WTC11 (cell line): ENCODE results near the gene CISD2. TPM values are rescaled to one million over a fixed set of nuclear protein-coding genes. Genes with fewer than 3 reads are reported as not detected.
"Not testable (repeated sequence)": the region's sequence is repeated elsewhere in the genome, so short reads cannot be mapped to it uniquely, and the experiment has no call there.

ENCODE experiments used
- ATAC-seq: fragments of 200-7000 bp; cut with Tn5 transposase; 2 replicates; pipeline ENCODE4 v1.10.0; 2021; ENCODE audit warnings: mild to moderate bottlenecking, moderate library complexity
- CTCF ChIA-PET: fragments of 300-600 bp; sonication (Branson Sonifier 250); formaldehyde crosslinking; loops from one replicate; lab custom pipeline; 2021; ENCODE audit warnings: antibody characterized with exemption; lab: Charles Lee
- POLR2A ChIA-PET: fragments of 350-600 bp; sonication (Branson Sonifier 250); formaldehyde crosslinking; loops from one replicate; lab custom pipeline; 2021; ENCODE audit warnings: antibody characterized with exemption; lab: Charles Lee
- DNase-seq: peaks from one replicate; pipeline ENCODE4 v3.0.0; 2021; ENCODE audit warnings: low spot score
- H3K27ac Mint-ChIP-seq: 2 replicates; pipeline ENCODE4 v1.8.0; 2021; ENCODE audit warnings: mixed read lengths
- H3K27me3 Mint-ChIP-seq: 2 replicates; pipeline ENCODE4 v1.8.0; 2021; ENCODE audit warnings: low read depth, mild to moderate bottlenecking, moderate library complexity, mixed read lengths
- H3K36me3 Mint-ChIP-seq: 2 replicates; pipeline ENCODE4 v1.8.0; 2021; ENCODE audit warnings: mixed read lengths
- H3K4me1 Mint-ChIP-seq: 2 replicates; pipeline ENCODE4 v1.8.0; 2022; ENCODE audit warnings: mixed read lengths
- H3K4me3 Mint-ChIP-seq: 2 replicates; pipeline ENCODE4 v1.8.0; 2021; ENCODE audit warnings: mild to moderate bottlenecking, moderate library complexity, mixed read lengths
- H3K9me3 Mint-ChIP-seq: 2 replicates; pipeline ENCODE4 v1.8.0; 2021; ENCODE audit warnings: mixed read lengths
- ERG ChIP-seq: fragments of 250-450 bp; sonication (Bioruptor Pico); IDR thresholded peaks from 2 replicates; pipeline ENCODE4 v1.8.0; 2021; ENCODE audit warnings: mild to moderate bottlenecking
- GABPB1 ChIP-seq: sonication (generic); formaldehyde crosslinking; IDR thresholded peaks from 2 replicates; pipeline ENCODE4 v1.8.1; 2023; ENCODE audit warnings: mild to moderate bottlenecking, missing genetic modification reagents
- GRHL2 ChIP-seq: fragments of 250-450 bp; sonication (Bioruptor Pico); IDR thresholded peaks from 2 replicates; pipeline ENCODE4 v1.8.0; 2022; ENCODE audit warnings: mild to moderate bottlenecking, moderate library complexity; ENCODE audit not compliant: insufficient replicate concordance, severe bottlenecking
- IRF1 ChIP-seq: sonication (generic); formaldehyde crosslinking; IDR thresholded peaks from 2 replicates; pipeline ENCODE4 v1.8.0; 2023; ENCODE audit warnings: missing genetic modification reagents
- KAT7 ChIP-seq: sonication (generic); formaldehyde crosslinking; IDR thresholded peaks from 2 replicates; pipeline ENCODE4 v1.8.1; 2023; ENCODE audit warnings: missing genetic modification reagents, mild to moderate bottlenecking, borderline replicate concordance
- MYBL2 ChIP-seq: sonication (generic); formaldehyde crosslinking; IDR thresholded peaks from 2 replicates; pipeline ENCODE4 v1.8.1; 2023; ENCODE audit warnings: mild to moderate bottlenecking, moderate library complexity, missing genetic modification reagents
- NFE2L1 ChIP-seq: sonication (generic); formaldehyde crosslinking; IDR thresholded peaks from 2 replicates; pipeline ENCODE4 v1.8.1; 2023; ENCODE audit warnings: missing genetic modification reagents
- NR2C2 ChIP-seq: sonication (generic); formaldehyde crosslinking; IDR thresholded peaks from 2 replicates; pipeline ENCODE4 v1.8.0; 2022; ENCODE audit warnings: mild to moderate bottlenecking, missing genetic modification reagents
- TCF7 ChIP-seq: sonication (generic); formaldehyde crosslinking; IDR thresholded peaks from 2 replicates; pipeline ENCODE4 v1.8.0; 2022; ENCODE audit warnings: mild to moderate bottlenecking, low read depth, missing genetic modification reagents, moderate library complexity
- USF2 ChIP-seq: sonication (generic); formaldehyde crosslinking; IDR thresholded peaks from 2 replicates; pipeline ENCODE4 v1.8.1; 2023; ENCODE audit warnings: mild to moderate bottlenecking, missing genetic modification reagents, moderate library complexity
- ZBTB43 ChIP-seq: sonication (generic); formaldehyde crosslinking; IDR thresholded peaks from 2 replicates; pipeline ENCODE4 v1.8.1; 2023; ENCODE audit warnings: mild to moderate bottlenecking, missing genetic modification reagents
- ZMAT4 ChIP-seq: fragments of 250-450 bp; sonication (Bioruptor Pico); IDR thresholded peaks from 2 replicates; pipeline ENCODE4 v1.9.0; 2021; ENCODE audit warnings: mild to moderate bottlenecking
- ZNF232 ChIP-seq: sonication (generic); formaldehyde crosslinking; IDR thresholded peaks from 2 replicates; pipeline ENCODE4 v1.8.0; 2022; ENCODE audit warnings: mild to moderate bottlenecking, missing genetic modification reagents
- ZNF263 ChIP-seq: sonication (generic); formaldehyde crosslinking; IDR thresholded peaks from 2 replicates; pipeline ENCODE4 v1.8.1; 2022; ENCODE audit warnings: low read depth, mild to moderate bottlenecking, moderate library complexity, missing genetic modification reagents
- ZNF425 ChIP-seq: fragments of 250-450 bp; sonication (Bioruptor Pico); conservative IDR thresholded peaks from 2 replicates; pipeline ENCODE4 v1.9.0; 2021; ENCODE audit warnings: mild to moderate bottlenecking
- ZNF671 ChIP-seq: fragments of 250-450 bp; sonication (Bioruptor Pico); IDR thresholded peaks from 2 replicates; pipeline ENCODE4 v1.8.0; 2021; ENCODE audit warnings: mild to moderate bottlenecking
- total RNA-seq: library from RNA; stranded (reverse); gene quantifications from 3 replicates; pipeline ENCODE4 v1.2.3, GENCODE V29; 2021

CISD2 gene
- total RNA-seq, 1 experiment from 2014 or later: 30.0 TPM

GRCh38 chr4:102869569-102870197 is 891 bp downstream of the CISD2 start:
- no peak for TF ChIP-seq MYBL2 (CRISPR knock-in tag)
- no peak for TF ChIP-seq IRF1 (CRISPR knock-in tag)
- no peak for TF ChIP-seq ZNF232 (CRISPR knock-in tag)
- TF ChIP-seq TCF7 (CRISPR knock-in tag): no peak
- Mint-ChIP-seq H3K36me3 (peaks cover 25% of the 10 kb centered on the region), H3K27ac (peak overlapping the region; percentile 100), H3K4me1 (peaks cover 44% of the 10 kb centered on the region), H3K27me3 (no peaks in the 10 kb centered on the region), H3K4me3 (peak overlapping the region; percentile 81), H3K9me3 (peaks cover 1% of the 10 kb centered on the region; the same call in 1 of the 2 replicates)
- DNase-seq (no peak), ATAC-seq (no peak; the same call in 1 of the 2 replicates)
- POLR2A ChIA-PET: interaction anchor here (0.6 to 2.9 kb wide), 11 partner anchors 12 to 1069 kb away, joined by 3 to 113 read pairs (median 4); partner anchors contain the start of genes MANBA and UBE2D3
- CTCF ChIA-PET: interaction anchor here (1.0 to 1.2 kb wide), 3 partner anchors 41 to 230 kb away, joined by 3 to 7 read pairs (median 4); partner anchors contain the start of gene BDH2

GRCh38 chr4:102871772-102872171 is 3.0 kb downstream of the CISD2 start:
- H3K36me3 Mint-ChIP-seq: peaks cover 46% of the 10 kb centered on the region
- ATAC-seq (no peak), DNase-seq (no peak)
- peak overlapping the region; percentile 77 for H3K27ac Mint-ChIP-seq
- ChIA-PET CTCF (no interaction called here), POLR2A (no interaction called here)
- peaks cover 35% of the 10 kb centered on the region for H3K4me1 Mint-ChIP-seq
- TF ChIP-seq KAT7 (CRISPR knock-in tag) (no peak), ZMAT4 (CRISPR knock-in tag) (no peak)
- peaks cover 21% of the 10 kb centered on the region for H3K9me3 Mint-ChIP-seq
- no peaks in the 10 kb centered on the region for H3K27me3 Mint-ChIP-seq
- no peak overlapping the region for H3K4me3 Mint-ChIP-seq

GRCh38 chr4:102877477-102878106 is 8.8 kb downstream of the CISD2 start:
- POLR2A ChIA-PET, H3K27ac Mint-ChIP-seq, ATAC-seq, H3K4me3 Mint-ChIP-seq, H3K27me3 Mint-ChIP-seq, CTCF ChIA-PET, H3K4me1 Mint-ChIP-seq, DNase-seq: not testable (repeated sequence)
- H3K36me3 Mint-ChIP-seq: peaks cover 62% of the 10 kb centered on the region
- peaks cover 33% of the 10 kb centered on the region for H3K9me3 Mint-ChIP-seq

GRCh38 chr4:102878349-102878748 is 9.6 kb downstream of the CISD2 start:
- CTCF ChIA-PET, DNase-seq, ATAC-seq, H3K27me3 Mint-ChIP-seq, POLR2A ChIA-PET, H3K4me3 Mint-ChIP-seq: not testable (repeated sequence)
- TF ChIP-seq GABPB1 (CRISPR knock-in tag): peak; percentile 98
- peaks cover 33% of the 10 kb centered on the region for H3K9me3 Mint-ChIP-seq
- H3K27ac Mint-ChIP-seq: peak overlapping the region; percentile 85
- H3K4me1 Mint-ChIP-seq: peaks cover 10% of the 10 kb centered on the region
- H3K36me3 Mint-ChIP-seq: peaks cover 55% of the 10 kb centered on the region

- Mint-ChIP-seq H3K27me3 (no peaks in the 10 kb centered on the region), H3K4me3 (no peak overlapping the region), H3K4me1 (peaks cover 13% of the 10 kb centered on the region), H3K9me3 (peaks cover 33% of the 10 kb centered on the region), H3K36me3 (peaks cover 49% of the 10 kb centered on the region), H3K27ac (no peak overlapping the region)
- TF ChIP-seq USF2 (CRISPR knock-in tag) (no peak), NFE2L1 (no peak), ZNF263 (CRISPR knock-in tag) (no peak), ZBTB43 (CRISPR knock-in tag) (no peak), ZNF425 (CRISPR knock-in tag) (no peak), ZNF671 (CRISPR knock-in tag) (no peak), NR2C2 (CRISPR knock-in tag) (no peak), GRHL2 (CRISPR knock-in tag) (no peak), ERG (CRISPR knock-in tag) (no peak)
- ChIA-PET POLR2A (no interaction called here), CTCF (no interaction called here)
- no peak for ATAC-seq
- DNase-seq: no peak
These were observed 10.1 kb downstream of the CISD2 start for GRCh38 chr4:102878901-102879300.
